Stimulated activated CD4-positive, alpha-beta T cell treated with anti-CD3 and anti-CD28 coated beads, Interleukin-4, amount 100 ng/mL, for 4 hours (primary cell): Measurements from ENCODE around the gene SHC4.
"Not testable (repeated sequence)": the region's sequence is repeated elsewhere in the genome, so short reads cannot be mapped to it uniquely, and the experiment has no call there.

Experiments
- DNase-seq, 2 experiments: peaks; one replicate each; pipeline ENCODE4 v3.0.0-alpha.2; 2020

Gene SHC4

DNA sequence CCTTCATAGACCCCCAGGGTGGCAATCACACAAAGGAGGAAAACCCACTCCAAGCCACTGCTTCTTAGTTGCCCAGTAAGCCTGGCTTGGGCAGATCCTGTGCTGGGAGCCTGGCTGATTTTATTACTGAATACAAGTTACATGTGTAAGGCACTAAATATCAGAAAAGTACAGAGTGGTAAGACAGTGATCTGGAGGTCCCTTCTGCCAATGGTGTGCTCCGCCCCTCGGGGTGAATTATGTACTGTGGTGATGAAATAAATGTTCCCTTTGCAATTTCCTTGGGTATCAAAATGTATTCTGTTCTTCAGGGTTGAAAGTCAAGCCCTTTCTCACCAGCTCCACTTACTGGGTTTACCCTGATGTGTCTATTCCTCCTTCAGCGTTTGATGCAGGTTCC is 47.0 kb downstream of the SHC4 start:
- no peak for DNase-seq

DNA sequence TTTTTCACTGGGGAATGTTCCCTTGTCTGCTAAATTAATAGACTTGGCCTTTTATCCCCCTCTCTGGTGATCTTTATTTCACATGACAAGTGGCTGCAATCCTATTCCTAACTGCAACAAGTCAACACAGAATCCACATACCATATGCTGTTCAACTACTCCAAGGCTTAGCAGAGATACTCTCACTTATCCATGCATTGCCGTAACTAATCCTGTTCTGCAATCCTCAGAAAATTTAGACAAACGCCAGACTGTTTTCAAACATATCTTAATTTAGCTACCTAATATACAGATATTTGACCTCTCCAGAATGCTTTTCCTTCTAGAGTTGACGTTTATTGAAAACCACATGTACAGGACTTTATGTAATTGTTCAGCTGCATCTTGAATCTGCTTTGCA is 47.9 kb downstream of the SHC4 start:
- no peak for DNase-seq

DNA sequence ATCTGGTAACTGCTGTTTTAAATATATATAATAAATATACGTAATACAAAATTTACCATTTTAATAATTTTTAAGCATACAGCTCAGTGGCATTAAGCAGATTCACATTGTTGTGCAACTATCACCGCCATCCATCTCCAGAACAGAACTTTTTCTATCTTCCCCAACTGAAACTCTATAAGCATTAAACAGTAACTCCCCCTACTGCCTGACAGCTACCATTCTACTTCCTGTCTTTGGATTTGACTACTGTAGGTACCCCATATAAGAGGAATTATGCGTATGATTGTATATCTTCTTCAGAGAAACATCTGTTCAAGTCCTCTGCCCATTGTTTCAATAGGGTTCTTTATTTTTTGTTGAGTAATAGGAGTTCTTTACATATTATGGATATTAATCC is 49.0 kb downstream of the SHC4 start:
- no peak for DNase-seq

DNA sequence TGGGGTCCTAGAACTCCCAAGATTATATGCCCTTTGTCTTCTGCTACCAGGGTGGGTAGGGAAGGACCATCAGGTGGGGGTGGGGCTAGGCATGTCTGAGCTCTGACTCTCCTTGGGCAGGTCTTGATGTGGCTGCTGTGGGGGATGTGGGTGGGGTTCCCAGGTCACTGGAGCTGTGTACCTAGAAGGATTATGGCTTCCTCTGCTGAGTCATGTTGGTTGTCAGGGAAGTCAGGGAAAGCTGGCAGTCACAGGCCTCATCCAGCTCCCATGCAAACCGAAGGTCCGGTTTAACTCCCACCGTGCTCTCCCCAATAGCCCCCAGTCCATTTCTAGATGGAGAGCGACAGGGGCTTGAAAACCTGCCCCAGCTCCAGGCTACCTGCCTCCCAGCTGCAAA is 50.6 kb downstream of the SHC4 start:
- DNase-seq = no peak

DNA sequence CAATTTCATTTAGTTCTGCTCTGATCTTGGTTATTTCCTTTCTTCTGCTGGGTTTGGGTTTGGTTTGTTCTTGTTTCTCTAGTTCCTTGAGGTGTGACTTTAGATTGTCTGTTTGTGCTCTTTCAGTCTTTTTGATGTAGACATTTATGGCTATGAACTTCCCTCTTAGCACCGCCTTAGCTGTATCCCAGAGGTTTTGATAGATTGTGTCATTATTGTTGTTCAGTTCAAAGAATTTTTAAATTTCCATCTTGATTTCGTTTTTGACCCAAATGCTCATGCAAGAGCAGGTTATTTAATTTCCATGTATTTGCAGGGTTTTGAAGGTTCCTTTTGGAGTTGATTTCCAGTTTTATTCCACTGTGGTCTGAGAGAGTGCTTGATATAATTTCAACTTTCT is 53.2 kb downstream of the SHC4 start:
- not testable (repeated sequence) for DNase-seq

DNA sequence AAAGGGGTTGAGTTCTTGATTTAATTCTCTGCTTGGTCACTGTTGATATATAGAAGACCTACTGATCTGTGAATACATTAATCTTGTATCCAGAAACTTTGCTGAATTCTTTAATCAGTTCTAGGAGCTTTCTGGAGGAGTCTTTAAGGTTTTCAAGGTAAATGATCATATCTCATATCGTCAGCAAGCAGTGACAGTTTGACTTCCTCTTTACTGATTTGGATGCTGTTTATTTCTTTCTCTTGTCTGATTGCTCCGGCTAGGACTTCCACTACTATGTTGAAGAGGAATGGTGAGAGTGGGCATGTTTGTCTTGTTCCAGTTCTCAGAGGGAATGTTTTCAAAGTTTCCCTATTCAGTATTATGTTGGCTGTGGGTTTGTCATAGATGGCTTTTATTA is 54.4 kb downstream of the SHC4 start:
- DNase-seq = not testable (repeated sequence)

DNA sequence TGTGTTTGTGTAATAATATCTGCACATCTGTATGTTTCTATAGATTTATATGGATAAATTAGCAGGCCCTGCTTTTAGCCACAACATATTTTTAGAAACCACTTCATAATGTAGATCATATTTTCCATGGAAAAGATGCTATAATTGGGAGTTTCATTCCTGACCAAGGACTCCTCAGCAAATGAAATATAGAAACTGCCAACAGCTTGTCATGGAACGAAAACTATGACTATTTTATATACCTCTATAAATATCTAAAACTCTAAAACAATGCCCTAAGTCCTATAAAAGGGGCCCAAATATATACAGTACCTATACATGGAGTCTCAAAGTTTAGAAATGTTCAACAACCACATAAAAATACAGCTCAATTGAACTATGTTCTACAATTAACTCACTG is 57.9 kb downstream of the SHC4 start:
- DNase-seq = no peak

DNA sequence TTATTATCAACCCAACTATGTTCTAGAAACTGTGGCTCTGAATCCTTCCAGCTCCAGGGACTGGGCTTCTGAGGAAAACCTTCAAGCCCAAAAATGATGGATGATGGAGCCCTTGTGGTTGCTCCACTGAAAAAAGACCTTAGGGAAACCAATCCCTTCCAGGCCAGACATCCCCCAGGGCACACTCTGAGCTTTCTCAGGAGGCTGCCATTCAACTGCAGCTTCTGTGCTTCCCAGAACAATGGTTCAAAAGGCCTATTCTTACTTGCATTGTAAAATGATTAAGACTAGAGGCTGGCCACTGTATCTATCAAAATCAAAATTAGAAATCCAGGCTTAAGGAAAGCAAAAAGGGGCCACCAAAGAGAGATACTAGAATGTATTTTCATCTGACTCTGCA is 58.5 kb downstream of the SHC4 start:
- DNase-seq = no peak

DNA sequence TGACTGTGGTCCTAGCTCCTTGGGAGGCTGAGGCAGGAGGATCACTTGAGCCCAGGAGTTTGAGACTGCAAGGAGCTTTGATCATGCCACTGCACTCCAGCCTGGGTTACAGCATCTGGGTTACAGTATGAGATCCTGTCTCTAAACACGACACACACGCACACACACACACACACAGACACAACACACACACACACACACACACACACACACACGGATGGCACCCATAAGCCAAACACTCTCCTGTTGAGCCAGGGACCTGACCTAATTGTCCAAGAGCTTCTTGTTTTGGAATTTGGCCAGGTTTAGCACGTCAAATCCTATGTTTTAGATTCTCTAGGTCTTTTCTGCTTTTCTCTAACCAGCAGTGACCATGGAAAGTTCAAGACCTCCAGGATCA is 59.0 kb downstream of the SHC4 start:
- no peak for DNase-seq

DNA sequence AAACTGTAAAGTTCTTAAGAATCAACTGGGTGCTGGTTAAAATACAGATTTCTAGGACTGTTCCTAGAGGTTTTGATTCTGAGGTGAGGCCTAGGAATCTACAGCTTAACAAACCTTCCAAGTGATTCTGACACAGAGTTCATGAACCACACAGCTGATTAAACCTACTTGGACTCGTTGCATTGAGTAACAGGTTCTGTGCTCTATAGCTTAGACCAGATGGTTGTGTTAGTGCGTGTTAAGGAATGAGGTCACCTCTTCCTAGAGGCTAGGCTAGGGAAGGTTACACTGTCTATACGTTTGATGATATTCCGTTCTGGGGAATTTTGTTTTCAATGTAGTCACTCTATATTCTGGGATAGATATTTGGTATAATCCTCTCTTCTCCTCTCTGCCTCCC is 63.9 kb downstream of the SHC4 start:
- no peak for DNase-seq

DNA sequence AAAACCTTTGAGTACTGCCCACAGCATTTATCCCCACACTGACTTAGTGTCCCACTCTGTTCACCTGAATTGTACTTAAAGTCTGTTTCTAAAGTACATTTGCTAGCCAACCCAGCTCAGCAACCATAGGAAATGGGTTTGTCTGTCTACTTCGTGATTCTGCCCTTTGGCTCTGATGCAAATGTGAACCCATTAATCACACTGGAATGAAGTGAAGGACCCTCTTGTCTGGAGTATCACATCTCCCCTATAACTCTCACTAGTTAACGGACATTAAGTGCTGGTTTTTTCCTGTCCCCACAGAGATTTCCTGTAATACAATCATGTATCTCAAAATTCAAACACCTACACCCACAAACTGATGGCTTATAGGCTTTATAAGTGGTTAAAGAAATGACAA is 65.3 kb downstream of the SHC4 start:
- DNase-seq = no peak

DNA sequence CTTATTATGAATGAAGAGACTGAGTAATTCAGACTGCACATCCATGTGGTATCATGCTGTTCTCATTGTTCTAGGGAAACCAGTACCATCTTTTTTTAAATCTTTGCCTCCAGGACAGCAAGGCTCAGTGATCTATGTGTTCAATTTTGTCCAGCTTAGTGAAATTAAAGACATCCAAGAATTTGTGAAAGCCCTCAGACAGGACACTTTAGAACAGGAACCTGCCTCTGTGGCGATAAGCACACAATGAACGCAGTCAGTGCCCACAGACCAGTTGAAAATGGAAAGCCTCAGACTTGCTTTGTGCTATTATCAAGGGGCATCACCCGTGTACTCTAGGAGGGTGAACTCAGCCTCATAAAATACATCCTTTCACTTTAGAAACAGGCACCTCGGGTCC is 65.7 kb downstream of the SHC4 start:
- no peak for DNase-seq

DNA sequence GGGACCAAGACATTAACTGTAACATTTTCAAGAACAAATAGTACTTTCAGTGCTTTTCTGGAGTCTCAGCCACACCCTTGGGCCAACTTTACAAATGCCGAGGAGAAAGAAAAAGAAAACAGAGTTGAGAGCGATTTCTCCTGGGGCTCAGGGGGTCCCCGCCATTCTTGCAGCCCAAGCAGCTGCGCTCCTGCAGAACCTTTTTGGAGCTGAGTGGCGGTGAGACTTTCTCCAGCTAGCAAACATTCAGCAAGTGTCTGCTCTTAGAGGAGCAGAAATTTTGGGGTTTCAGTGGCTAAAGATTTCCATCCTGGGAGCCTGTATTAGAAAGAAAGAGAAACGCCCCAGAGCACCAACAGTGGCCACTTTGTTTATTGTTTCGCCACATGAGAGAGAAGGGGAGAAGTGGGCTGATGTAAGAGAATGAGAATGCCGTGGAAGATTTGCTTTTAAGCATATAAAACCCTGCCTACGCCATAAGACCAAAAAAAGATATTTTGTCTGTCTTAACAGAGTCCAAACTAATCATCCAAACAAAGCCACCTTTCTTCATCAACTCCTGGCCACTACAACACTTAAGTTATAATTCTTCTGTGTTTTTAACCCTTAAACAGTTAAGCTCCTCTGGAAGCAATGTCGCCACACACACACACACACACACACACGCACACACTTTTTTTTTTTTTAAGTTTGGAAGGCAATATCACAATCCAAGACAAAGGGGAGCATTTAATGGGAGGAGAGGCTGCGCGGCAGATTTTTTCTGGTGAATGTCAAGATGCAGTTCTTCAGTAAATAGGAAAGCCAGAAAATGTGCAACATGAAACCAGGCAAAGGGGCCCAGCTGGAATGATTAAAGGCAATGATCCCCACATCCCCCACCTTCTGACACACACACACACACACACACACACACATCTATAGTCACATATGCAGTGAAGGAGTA is 66.6 kb downstream of the SHC4 start:
- no peak for DNase-seq

DNA sequence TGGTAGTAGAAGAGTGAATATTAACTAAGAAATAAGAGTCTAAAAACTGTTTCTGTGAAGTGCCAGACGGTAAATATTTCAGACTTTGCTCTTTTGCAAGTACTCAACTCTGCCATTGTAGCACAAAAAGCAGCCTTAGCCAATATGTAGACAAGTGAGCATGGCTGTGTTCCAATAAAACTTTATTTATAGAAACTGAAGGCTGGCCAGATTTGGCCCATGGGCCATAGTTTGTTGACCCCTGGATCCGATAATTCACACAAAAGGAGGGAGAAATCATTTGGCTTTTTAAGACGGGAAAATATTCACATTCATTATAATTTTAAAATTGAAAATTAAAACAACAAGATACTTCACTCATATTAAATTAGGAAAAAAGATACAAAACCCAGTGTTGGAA is 70.4 kb downstream of the SHC4 start:
- DNase-seq = no peak

DNA sequence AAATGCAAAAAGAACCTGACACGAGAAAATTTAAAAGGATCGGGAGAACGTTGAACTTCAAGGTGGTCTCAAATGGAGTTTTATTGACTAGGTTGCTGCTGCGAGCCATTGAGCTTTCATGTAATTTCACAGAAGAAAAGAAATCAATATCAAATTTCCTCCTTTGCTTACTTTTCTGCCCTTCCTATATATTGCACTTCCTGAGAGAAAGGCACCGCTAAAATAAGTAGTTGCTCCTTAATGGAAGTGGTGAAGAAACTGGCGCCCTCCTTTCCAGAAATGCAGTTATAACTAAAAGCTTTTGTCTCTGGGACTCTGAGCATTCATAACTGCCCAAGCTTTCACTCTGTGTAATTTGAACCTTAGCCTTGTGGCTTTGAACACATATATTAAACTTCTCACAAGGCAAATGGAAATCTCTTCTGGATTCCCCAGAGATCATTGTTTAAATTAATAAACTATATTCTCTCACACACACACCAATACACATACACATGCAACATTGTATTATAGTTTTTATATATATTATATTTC is 72.4 kb downstream of the SHC4 start:
- DNase-seq = no peak

DNA sequence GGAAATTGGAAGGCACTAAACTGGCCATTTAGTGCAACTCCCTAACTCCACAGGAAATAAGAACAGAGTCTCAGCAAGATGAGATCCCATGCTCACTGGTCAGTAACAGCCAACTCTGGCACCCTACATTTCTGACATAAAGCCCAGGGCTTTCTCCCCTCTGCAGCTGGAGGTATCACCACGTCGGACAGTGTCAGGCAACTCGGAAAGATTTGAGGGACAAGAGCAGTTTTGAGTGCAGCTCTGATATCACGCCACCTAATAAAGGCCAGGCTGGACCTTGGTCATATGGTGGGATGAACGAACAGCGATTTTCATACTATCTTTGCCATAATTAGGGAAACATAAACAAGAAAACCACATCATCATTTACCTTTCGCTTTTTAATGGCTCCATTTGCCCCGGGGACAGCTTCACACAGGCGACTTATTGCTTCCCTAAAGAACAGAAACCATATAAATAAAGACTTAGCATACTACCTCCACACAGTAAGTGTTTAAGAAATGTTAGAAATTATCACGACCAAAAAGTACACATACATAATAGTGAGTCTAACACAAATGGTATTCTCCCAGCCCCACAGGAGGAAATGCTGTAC is 73.2 kb downstream of the SHC4 start:
- no peak for DNase-seq

DNA sequence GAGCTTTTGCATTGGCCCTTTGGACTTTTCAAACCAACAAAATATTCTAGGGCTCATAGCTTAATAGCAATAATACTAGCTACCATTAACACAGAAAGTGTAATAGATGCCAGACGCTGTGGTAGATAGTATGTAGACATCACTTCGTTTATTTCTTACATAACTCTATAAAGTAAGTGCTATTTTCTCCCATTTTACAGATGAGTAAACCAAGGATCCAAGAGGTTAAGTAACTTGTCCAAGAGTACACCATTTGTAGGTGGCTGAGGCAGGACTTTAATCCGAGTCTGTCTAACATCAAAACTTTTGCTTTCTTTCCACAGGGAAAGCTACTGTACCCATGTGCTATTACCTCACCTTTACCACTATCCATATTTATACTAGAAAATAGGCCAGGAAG is 73.8 kb downstream of the SHC4 start:
- DNase-seq = no peak

DNA sequence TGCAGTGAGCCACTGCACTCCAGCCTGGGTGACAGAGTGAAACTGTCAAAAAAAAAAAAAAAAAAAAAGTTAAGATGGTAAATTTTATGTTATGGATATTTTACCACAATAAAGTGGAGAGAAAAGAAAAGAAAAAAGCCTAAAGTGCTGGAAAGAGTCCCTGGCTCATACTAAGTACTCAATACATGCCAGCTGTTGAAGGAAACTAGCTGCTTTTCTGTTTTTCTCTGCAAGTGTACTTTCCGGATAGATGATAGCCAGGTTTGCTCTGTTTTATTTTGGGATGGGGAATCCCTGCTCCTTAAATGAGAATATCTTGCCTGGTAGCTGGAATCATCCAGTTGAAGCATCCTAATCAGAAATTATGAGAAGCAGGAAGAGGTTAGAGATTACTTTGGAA is 74.9 kb downstream of the SHC4 start:
- no peak for DNase-seq

DNA sequence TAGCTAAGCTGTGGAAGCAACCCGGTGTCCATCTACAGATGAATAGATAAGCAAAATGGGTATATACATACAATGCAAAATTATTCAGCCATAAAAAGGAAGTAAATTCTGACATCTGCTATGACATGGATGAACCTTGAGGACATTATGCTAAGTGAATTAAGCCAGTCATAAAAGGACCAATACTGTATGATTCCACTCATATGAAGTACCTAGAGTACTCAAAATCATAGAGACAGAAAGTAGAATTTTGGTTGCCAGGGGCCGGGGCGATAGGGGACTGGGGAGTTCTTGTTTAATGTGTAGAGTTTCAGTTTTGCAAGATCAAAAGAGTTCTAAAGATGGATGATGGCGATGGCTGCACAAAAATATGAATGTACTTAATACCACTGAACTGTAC is 75.5 kb downstream of the SHC4 start:
- DNase-seq = no peak

DNA sequence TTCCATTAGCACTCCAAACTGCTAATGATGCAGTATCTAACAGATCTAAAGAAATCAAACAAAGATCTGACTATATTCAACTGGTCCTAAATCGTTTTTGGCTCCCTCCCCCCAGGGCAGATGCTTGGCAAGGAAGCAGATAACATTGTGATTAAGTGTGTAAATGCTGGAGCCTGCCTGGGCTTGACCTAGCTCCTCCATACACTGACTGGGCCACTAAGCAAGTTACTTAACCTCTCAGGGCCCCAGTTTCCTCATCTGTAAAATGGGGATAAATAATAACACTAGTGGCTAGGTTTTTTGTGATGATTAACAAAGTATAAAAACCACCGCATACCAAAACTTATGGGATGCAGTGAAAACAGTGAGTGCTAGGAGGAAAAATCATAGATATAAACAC is 76.6 kb downstream of the SHC4 start:
- no peak for DNase-seq

DNA sequence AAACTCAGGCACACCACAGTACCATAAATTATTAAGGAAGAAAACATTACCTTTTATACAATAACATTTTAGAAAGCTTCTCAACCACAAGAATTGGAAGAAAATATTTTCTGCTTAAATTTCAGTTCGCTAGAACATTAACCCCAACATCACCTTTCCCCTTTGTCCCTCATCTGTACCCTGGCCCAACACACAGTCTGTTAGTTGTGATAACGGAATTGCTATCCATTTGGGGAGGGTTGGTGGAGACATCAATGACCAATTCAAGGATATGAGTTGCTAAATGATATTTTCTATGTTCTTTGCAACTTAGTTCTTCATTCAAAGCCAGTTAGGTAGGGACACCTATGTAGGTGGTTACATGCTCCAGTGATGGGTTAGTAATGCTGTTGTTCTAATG is 80.0 kb downstream of the SHC4 start:
- DNase-seq = no peak

DNA sequence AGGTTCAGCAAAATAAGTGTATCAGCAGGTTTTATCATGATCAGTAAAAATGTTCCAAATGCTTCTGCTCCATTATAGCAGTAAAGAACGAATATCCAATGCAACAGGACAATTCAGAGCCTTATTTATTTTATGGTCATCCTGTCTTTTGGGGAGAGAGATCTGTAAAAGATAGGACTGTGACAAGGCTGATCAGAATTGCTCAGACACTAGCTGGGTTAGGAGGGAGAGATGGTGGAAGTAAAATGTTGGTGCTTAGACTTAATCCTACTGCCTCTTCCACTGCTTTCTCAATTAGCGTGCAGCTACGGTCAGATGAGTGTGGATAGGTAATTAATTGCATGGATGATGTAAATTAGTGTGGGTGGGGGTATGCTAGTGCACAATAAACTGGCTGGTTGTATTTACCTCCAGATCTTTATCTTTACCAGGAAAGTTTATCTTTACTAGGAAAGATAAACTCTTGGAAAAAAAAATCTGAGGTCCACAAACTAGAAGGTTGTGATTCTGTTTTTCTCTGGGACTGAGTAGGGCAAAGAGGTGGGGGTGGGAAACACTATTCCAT is 83.6 kb downstream of the SHC4 start:
- no peak for DNase-seq

DNA sequence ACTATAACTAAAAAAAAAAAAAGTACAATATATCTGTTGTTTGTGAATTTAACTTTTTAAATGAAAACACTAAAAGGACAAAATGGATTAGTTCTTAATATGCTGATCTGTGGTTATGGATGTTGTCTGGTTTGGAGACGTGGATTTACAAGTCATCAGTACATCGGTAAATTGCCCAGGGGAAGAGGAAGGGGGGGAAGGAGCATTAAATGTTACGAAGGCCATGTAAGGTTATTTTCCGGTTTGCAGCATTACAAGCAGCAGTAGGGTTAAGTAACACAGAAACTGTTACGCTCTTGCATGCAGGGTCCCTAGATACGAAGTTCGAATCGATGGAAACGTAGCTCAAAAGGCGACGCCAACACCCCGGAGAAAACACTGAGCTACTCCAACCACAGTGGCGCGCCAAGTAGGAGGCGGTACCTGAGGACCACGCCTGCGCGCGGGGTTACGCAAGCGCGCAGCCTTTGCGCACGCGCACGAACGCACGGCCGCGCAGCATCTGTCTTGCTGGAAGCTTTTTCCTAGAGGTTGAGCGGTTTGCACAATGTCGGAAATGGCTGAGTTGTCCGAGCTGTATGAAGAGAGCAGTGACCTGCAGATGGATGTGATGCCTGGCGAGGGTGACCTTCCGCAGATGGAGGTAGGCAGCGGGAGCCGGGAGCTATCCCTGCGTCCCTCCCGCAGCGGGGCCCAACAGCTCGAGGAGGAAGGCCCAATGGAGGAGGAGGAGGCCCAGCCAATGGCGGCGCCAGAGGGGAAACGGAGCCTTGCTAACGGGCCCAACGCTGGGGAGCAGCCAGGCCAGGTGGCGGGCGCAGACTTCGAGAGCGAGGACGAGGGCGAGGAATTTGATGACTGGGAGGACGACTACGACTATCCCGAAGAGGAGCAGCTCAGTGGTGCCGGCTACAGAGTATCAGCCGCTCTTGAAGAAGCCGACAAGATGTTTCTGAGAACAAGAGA is 85.8 kb downstream of the SHC4 start, which contains the start of gene EID1:
EID1 (plus strand) TSS at position 505 of the 966 bp plus-strand sequence; CDS start at position 548, 43 bp downstream.
- peak; percentile 87 to 90 for DNase-seq
